RCC 7860 (cell line): ENCODE results near the gene GSG1L.
"Not testable (repeated sequence)": the region's sequence is repeated elsewhere in the genome, so short reads cannot be mapped to it uniquely, and the experiment has no call there.

ENCODE experiments used
- DNase-seq: peaks from one replicate; pipeline ENCODE4 v3.0.0-alpha.2; 2015; ENCODE audit warnings: low spot score
- FAIRE-seq: peaks from 2 replicates; lab custom pipeline; 2012; peaks lifted over from hg19 to GRCh38; lab: Jason Lieb, UNC

The GSG1L gene

GRCh38 chr16:27918755-27919154 lies 144.8 kb downstream of the GSG1L start:
- no peak for DNase-seq
- FAIRE-seq = no peak

GRCh38 chr16:27917949-27918348 lies 145.6 kb downstream of the GSG1L start:
- no peak for DNase-seq
- FAIRE-seq = no peak

- DNase-seq = no peak
- FAIRE-seq = no peak
Observed at GRCh38 chr16:27911486-27911885, 152.0 kb downstream of the GSG1L start.

- DNase-seq (no peak), FAIRE-seq (no peak)
Observed at GRCh38 chr16:27907457-27907972, 156.0 kb downstream of the GSG1L start.

GRCh38 chr16:27906883-27907282 lies 156.6 kb downstream of the GSG1L start:
- FAIRE-seq (no peak), DNase-seq (no peak)

- FAIRE-seq = no peak
- DNase-seq = no peak
Observed at GRCh38 chr16:27903046-27903655, 160.4 kb downstream of the GSG1L start.

- FAIRE-seq (no peak), DNase-seq (no peak)
Observed at GRCh38 chr16:27902551-27902950, 161.0 kb downstream of the GSG1L start.

- no peak for FAIRE-seq
Observed at GRCh38 chr16:27901956-27902355, 161.6 kb downstream of the GSG1L start.

GRCh38 chr16:27899736-27900135 lies 163.8 kb downstream of the GSG1L start:
- DNase-seq = no peak
- FAIRE-seq = no peak

More at GRCh38 chr16:27901956-27902355, 161.6 kb downstream of the GSG1L start:
- no peak for DNase-seq

- no peak for FAIRE-seq
Observed at GRCh38 chr16:27894386-27894785, 169.1 kb downstream of the GSG1L start.

GRCh38 chr16:27892879-27893278 lies 170.6 kb downstream of the GSG1L start:
- FAIRE-seq (no peak), DNase-seq (no peak)

More at GRCh38 chr16:27894386-27894785, 169.1 kb downstream of the GSG1L start:
- no peak for DNase-seq

GRCh38 chr16:27890866-27891265 lies 172.6 kb downstream of the GSG1L start:
- DNase-seq (no peak), FAIRE-seq (no peak)

GRCh38 chr16:27890006-27890405 lies 173.5 kb downstream of the GSG1L start:
- no peak for FAIRE-seq
- DNase-seq = no peak

GRCh38 chr16:27883576-27883975 lies 179.9 kb downstream of the GSG1L start:
- DNase-seq (no peak), FAIRE-seq (no peak)

- no peak for FAIRE-seq
- no peak for DNase-seq
Observed at GRCh38 chr16:27880287-27880686, 183.2 kb downstream of the GSG1L start.

- no peak for DNase-seq
- no peak for FAIRE-seq
Observed at GRCh38 chr16:27879601-27880247, 183.8 kb downstream of the GSG1L start.

GRCh38 chr16:27872627-27873026 lies 190.9 kb downstream of the GSG1L start:
- not testable (repeated sequence) for FAIRE-seq, DNase-seq

GRCh38 chr16:27870116-27870798 lies 193.3 kb downstream of the GSG1L start:
- no peak for FAIRE-seq
- DNase-seq = no peak

- no peak for FAIRE-seq
Observed at GRCh38 chr16:27869411-27869810, 194.1 kb downstream of the GSG1L start.

GRCh38 chr16:27868180-27868579 lies 195.3 kb downstream of the GSG1L start:
- DNase-seq (no peak), FAIRE-seq (no peak)

More at GRCh38 chr16:27869411-27869810, 194.1 kb downstream of the GSG1L start:
- no peak for DNase-seq
